Aorta (tissue), 5 donors: ENCODE data around the gene TMUB2. TPM values are rescaled to one million over a fixed set of nuclear protein-coding genes. Genes with fewer than 3 reads are reported as not detected.

Experiments
- ATAC-seq: fragments of 200-7000 bp; cut with Tn5 transposase; one replicate; pipeline ENCODE4 v1.9.1; 2022; ENCODE audit warnings: moderate library complexity; ENCODE audit not compliant: low FRiP score
- DNase-seq, 2 donors: peaks; one replicate each; pipeline ENCODE4 v3.0.0-alpha.2; 2020
- H3K27ac ChIP-seq, 2 donors: one replicate each; pipeline ENCODE4 v1.5.1; 2013; ENCODE audit warnings: low read length in 2 of 2, mild to moderate bottlenecking in 2 of 2, moderate library complexity in 2 of 2, control low read depth in 1 of 2, inconsistent platforms in 1 of 2, low read depth in 1 of 2
- H3K27me3 ChIP-seq, 2 donors: one replicate each; pipeline ENCODE4 v1.6.1; 2013; ENCODE audit warnings: control low read depth in 1 of 2, low read length in 1 of 2, mild to moderate bottlenecking in 1 of 2, moderate library complexity in 1 of 2; ENCODE audit not compliant: insufficient read depth in 2 of 2, control insufficient read depth in 1 of 2
- H3K36me3 ChIP-seq, 2 donors: one replicate each; pipeline ENCODE4 v1.6.1; 2013; ENCODE audit warnings: control low read depth in 1 of 2, low read length in 1 of 2, mild to moderate bottlenecking in 1 of 2; ENCODE audit not compliant: insufficient read depth in 2 of 2, control insufficient read depth in 1 of 2
- H3K4me1 ChIP-seq, 2 donors: one replicate each; pipeline ENCODE4 v1.6.1; 2013; ENCODE audit warnings: low read length in 2 of 2, control low read depth in 1 of 2, mild to moderate bottlenecking in 1 of 2, moderate library complexity in 1 of 2; ENCODE audit not compliant: insufficient read depth in 2 of 2, control insufficient read depth in 1 of 2
- H3K4me3 ChIP-seq, 2 donors: one replicate each; pipeline ENCODE4 v1.5.1; 2013; ENCODE audit warnings: low read length in 2 of 2, control low read depth in 1 of 2, mild to moderate bottlenecking in 1 of 2
- H3K9me3 ChIP-seq: one replicate; pipeline ENCODE4 v1.6.1; 2013; ENCODE audit warnings: mild to moderate bottlenecking, low read length; ENCODE audit not compliant: control insufficient read depth
- WGBS, 2 donors: extraction: QIAGEN DNeasy Blood & Tissue Kit; methylation state at CpG; one replicate each; pipeline ENCODE4 v1.1.7; 2013; 5-methylcytosine and 5-hydroxymethylcytosine counted together
- intact Hi-C, 2 donors: fragments of 100-400 bp; cut with DNase I; formaldehyde crosslinking; loops; one replicate each; pipeline versions ENCODE4 v1.14.2 to v1.15.0; 2022
- polyA plus RNA-seq, 2 donors: library from polyadenylated mRNA; stranded (reverse); fragments of 200-250 nt; gene quantifications; one replicate each; pipeline ENCODE4 v1.2.3, GENCODE V29; 2013
- total RNA-seq, 2 donors: library from RNA; stranded (reverse); fragmentation: NEBNext Ultra II Directional; extraction: Animal tissue kit (Norgen Biotek cat#: 25700); gene quantifications; one replicate each; pipeline ENCODE4 v1.2.1, GENCODE V29; 2021
- donor health status: healthy with polysubstance abuse.
- donor health status: Bipolar disorder and iron deficiency.
- donor health status: DM: no; HTN: no; CAD: no.
- donor health status: DM: no; HTN: no; CAD: no.
- donor health status: DM: yes; HTN: yes; CAD: no.

The TMUB2 gene
- total and polyA plus RNA-seq, 4 donors: 13.4 to 59.8 (median 32.8) TPM

GRCh38 chr17:44197980-44198720, 11.4 kb downstream of the TMUB2 start:
- ATAC-seq (no peak), DNase-seq (peak in 1 of 2 donors; percentile 78)
- H3K9me3 ChIP-seq: no peaks in the 10 kb centered on the region
- H3K27ac ChIP-seq: peak overlapping the region in 1 of 2 donors; percentile 84
- intact Hi-C loops: no loop called here
- H3K36me3 ChIP-seq: peaks cover 0 to 2% of the 10 kb centered on the region in 2 donors
- H3K4me1 ChIP-seq: no peaks in the 10 kb centered on the region
- WGBS, 2 donors: 51 to 54% methylated on average over 11 of the region's 11 CpGs
- H3K4me3 ChIP-seq: peak overlapping the region; percentile 92 to 99
- H3K27me3 ChIP-seq: no peaks in the 10 kb centered on the region

GRCh38 chr17:44198721-44199552, 12.2 kb downstream of the TMUB2 start:
- Histone ChIP-seq H3K4me1 (no peaks in the 10 kb centered on the region), H3K4me3 (peak overlapping the region; percentile 92 to 99), H3K36me3 (peaks cover 0 to 2% of the 10 kb centered on the region in 2 donors), H3K27me3 (no peaks in the 10 kb centered on the region), H3K27ac (peak overlapping the region; percentile 73 to 84), H3K9me3 (no peaks in the 10 kb centered on the region)
- 1% methylated on average over 40 to 68 of the region's 68 CpGs for WGBS, 2 donors
- DNase-seq (peak; percentile 77 to 86), ATAC-seq (peak; percentile 41)
- intact Hi-C loops: no loop called here

- Histone ChIP-seq H3K4me1 (no peaks in the 10 kb centered on the region), H3K36me3 (no peaks in the 10 kb centered on the region), H3K27ac (peak within 1 kb of the TSS; percentile 80 to 84), H3K4me3 (peak within 1 kb of the TSS; percentile 92 to 99), H3K27me3 (no peaks in the 10 kb centered on the region), H3K9me3 (no peaks in the 10 kb centered on the region)
- WGBS, 2 donors: 1% methylated on average over 32 to 126 of the region's 126 CpGs
- intact Hi-C loops: loop anchor here in 1 of 2 donors (2.0 kb wide), 1 partner anchor 19 kb away; the partner anchor contains the start of gene UBTF
- peak; percentile 99 to 100 for DNase-seq
- peak; percentile 96 for ATAC-seq
These were observed 13.0 kb downstream of the TMUB2 start, which contains the start of gene ATXN7L3 for GRCh38 chr17:44199553-44200477. ATXN7L3 (minus strand) TSS chr17:44199884; CDS start chr17:44198070, 1,814 bp downstream.

- ATAC-seq (no peak), DNase-seq (peak in 1 of 2 donors; percentile 65)
- intact Hi-C loops: loop anchor here in 1 of 2 donors (2.0 kb wide), 1 partner anchor 18 kb away; the partner anchor contains the start of gene UBTF
These were observed 13.8 kb downstream of the TMUB2 start for GRCh38 chr17:44200478-44201155.

GRCh38 chr17:44202756-44203155, 16.0 kb downstream of the TMUB2 start:
- intact Hi-C loops: no loop called here
- H3K27ac ChIP-seq: no peak overlapping the region

More at GRCh38 chr17:44200478-44201155, 13.8 kb downstream of the TMUB2 start:
- H3K36me3 ChIP-seq: no peaks in the 10 kb centered on the region
- no peaks in the 10 kb centered on the region for H3K4me1 ChIP-seq
- peak overlapping the region; percentile 66 to 77 for H3K4me3 ChIP-seq
- no peaks in the 10 kb centered on the region for H3K27me3 ChIP-seq
- 4 to 6% methylated on average over 18 to 36 of the region's 36 CpGs for WGBS, 2 donors
- H3K27ac ChIP-seq: peak overlapping the region; percentile 76 to 80
- no peaks in the 10 kb centered on the region for H3K9me3 ChIP-seq

GRCh38 chr17:44203731-44204440, 17.1 kb downstream of the TMUB2 start:
- 51 to 56% methylated on average over 9 of the region's 9 CpGs for WGBS, 2 donors
- intact Hi-C loops: no loop called here
- Histone ChIP-seq H3K4me1 (no peaks in the 10 kb centered on the region), H3K36me3 (peaks cover 0 to 2% of the 10 kb centered on the region in 2 donors), H3K27ac (no peak overlapping the region), H3K4me3 (no peak overlapping the region), H3K27me3 (no peaks in the 10 kb centered on the region), H3K9me3 (no peaks in the 10 kb centered on the region)
- ATAC-seq (no peak), DNase-seq (no peak)

More at GRCh38 chr17:44202756-44203155, 16.0 kb downstream of the TMUB2 start:
- no peaks in the 10 kb centered on the region for H3K9me3 ChIP-seq
- H3K4me1 ChIP-seq: no peaks in the 10 kb centered on the region
- WGBS, 2 donors: 88% methylated on average over 4 of the region's 4 CpGs
- ATAC-seq (no peak), DNase-seq (no peak)
- no peaks in the 10 kb centered on the region for H3K27me3 ChIP-seq
- peaks cover 0 to 2% of the 10 kb centered on the region in 2 donors for H3K36me3 ChIP-seq
- no peak overlapping the region for H3K4me3 ChIP-seq

GRCh38 chr17:44204441-44204882, 17.7 kb downstream of the TMUB2 start:
- Histone ChIP-seq H3K36me3 (peaks cover 0 to 3% of the 10 kb centered on the region in 2 donors), H3K27ac (no peak overlapping the region), H3K4me1 (no peaks in the 10 kb centered on the region), H3K4me3 (no peak overlapping the region), H3K27me3 (no peaks in the 10 kb centered on the region), H3K9me3 (no peaks in the 10 kb centered on the region)
- intact Hi-C loops: no loop called here
- peak in 1 of 2 donors; percentile 75 for DNase-seq
- ATAC-seq: no peak
- WGBS, 2 donors: 71 to 73% methylated on average over 5 of the region's 5 CpGs
